T-helper 1 cell treated with Interleukin-12 subunit alpha and Interleukin-12 subunit beta and Interleukin-4 antibody, amounts not matched to agents 30 ng/mL and 1 ng/mL, for 36 hours (primary cell): ENCODE results near the gene EIF4G3. TPM values are rescaled to one million over a fixed set of nuclear protein-coding genes. Genes with fewer than 3 reads are reported as not detected.

ENCODE experiments used
- intact Hi-C: fragments of 100-400 bp; cut with micrococcal nuclease; formaldehyde crosslinking; loops from one replicate; pipeline ENCODE4 v1.15.1; 2024
- total RNA-seq: library from RNA; stranded (reverse); gene quantifications from 2 replicates; pipeline ENCODE4 v1.2.3, GENCODE V29; 2022

EIF4G3 gene
- total RNA-seq, 1 donor from 2014 or later = 55.2 TPM

GRCh38 chr1:20834780-20835179 is 341.9 kb downstream of the EIF4G3 start:
- intact Hi-C loops = no loop called here

DNA sequence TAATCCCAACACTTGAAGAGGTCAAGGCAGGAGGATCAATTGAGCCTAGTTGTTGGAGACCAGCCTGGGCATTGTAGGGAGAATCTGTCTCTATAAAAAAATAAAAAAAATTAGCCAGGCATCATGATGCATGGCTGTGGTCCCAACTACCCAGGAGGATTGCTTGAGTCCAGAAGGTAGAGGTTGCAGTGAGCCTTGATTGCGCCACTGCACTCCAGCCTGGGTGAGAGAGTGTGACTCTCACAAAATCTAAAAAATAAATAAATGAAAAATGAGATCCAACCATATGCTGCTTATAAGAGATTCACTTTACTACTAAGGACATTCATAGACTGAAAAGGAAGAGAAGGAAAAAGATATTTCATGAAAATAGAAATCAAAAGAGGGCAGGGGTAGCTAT is 342.5 kb downstream of the EIF4G3 start:
- intact Hi-C loops = no loop called here

- intact Hi-C loops = no loop called here
These were observed 346.3 kb downstream of the EIF4G3 start for GRCh38 chr1:20830378-20830777.

GRCh38 chr1:20829946-20830345 is 346.8 kb downstream of the EIF4G3 start:
- intact Hi-C loops = no loop called here

GRCh38 chr1:20829531-20829930 is 347.2 kb downstream of the EIF4G3 start:
- intact Hi-C loops = no loop called here

DNA sequence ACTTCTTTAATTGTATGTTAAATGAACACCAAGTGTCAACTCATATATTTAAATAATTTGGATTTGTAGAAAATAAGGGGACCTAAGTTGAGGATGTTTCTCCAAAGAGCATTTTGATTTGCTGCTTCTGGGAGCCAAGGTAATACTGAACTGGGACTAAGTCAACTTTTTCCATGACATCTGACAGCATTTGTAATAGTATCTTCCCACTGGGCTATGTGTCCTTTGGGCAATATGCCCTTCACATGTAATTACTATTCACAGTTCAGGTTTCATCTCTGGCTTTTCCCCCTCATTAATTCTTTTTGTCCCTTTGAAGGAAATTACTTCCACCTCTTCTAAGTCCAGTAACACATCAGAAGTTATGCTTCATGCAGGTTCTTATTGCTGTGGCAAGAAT is 352.9 kb downstream of the EIF4G3 start:
- intact Hi-C loops = no loop called here

DNA sequence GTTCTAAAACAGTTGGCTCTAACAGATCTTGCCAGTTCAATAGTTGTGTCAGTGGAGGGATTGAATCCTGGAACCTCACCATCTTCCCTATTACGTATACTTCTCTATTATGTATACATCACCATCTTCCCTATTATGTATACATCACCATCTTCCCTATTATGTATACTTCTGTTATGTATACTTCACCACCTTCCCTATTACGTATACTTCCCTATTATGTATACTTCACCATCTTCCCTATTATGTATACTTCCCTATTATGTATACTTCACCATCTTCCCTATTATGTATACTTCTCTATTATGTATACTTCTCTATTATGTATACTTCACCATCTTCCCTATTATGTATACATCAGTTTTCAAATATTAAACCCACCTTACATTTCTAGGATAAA is 355.2 kb downstream of the EIF4G3 start:
- intact Hi-C loops = no loop called here

DNA sequence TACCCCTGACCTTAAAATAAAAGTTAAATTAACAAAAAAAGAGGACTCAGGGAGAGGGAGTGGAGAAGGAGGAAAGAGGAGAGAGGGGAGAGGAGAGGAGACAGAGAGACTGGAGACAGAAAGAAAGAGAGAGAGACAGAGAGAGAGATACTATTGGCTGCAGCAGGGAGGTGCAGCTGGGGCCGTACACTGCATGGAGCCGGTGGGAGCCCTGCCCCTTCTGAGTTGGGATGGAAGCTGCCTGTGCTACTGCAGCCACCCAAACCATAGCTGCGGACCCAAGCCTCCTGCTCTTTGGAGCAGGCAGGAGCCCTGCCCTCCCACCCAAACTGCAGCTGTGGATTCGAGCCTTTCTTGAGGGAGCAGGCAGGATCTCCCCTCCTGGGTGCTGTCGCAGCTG is 356.9 kb downstream of the EIF4G3 start:
- intact Hi-C loops = no loop called here

DNA sequence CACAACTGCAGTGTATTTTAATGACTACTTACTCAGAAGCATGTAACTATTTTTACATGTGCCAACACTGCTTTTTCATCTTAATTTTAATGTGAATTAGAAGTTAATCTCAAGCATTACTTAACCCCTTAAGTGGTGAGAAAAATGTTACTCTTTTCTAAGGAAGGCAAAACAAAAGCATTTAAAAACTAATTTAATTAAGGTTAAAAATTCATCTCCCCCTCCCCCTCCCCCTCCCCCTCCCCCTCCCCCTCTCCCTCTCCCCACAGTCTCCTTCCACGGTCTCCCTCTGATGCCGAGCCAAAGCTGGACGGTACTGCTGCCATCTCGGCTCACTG is 362.2 kb downstream of the EIF4G3 start:
- intact Hi-C loops = no loop called here

DNA sequence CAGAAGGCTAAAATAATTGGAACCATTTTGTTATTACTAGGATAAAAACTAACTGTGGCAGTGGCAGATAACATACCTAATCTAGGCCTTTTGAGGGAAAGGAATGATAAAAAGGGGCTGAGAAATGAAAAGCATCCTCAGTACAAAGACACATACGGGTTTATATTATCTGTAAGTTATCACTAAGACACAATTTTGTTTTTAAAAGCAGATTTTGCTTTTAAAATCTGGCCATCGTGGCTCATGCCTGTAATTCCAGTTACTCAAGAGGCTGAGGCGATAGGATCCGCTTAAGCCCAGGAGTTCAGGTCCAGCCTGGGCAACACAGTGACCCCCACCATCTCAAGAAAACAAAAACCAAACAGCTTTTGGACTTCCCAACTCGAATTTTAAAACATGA is 364.8 kb downstream of the EIF4G3 start:
- intact Hi-C loops = no loop called here

- intact Hi-C loops = no loop called here
These were observed 383.5 kb downstream of the EIF4G3 start for GRCh38 chr1:20793236-20793635.

GRCh38 chr1:20792196-20792595 is 384.5 kb downstream of the EIF4G3 start:
- intact Hi-C loops = no loop called here

DNA sequence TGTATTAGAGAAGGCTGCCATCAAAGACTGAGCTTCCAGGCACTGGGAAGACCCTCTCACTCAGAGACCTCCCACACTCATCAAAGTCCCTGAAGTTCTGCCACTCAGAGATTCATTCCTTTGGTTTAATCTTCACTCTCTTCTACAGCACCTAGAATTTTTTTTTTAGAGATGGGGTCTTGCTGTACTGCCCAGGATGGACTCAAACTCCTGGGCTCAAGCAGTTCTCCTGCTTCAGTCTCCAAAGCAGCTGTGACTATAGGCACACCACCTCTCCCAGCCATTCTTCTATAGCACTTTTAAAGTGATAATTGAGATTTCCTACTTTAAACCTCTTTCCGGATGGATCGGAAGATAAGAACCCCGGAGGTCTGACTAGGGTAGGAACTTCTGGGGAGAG is 385.9 kb downstream of the EIF4G3 start:
- intact Hi-C loops = no loop called here

GRCh38 chr1:20789598-20789997 is 387.1 kb downstream of the EIF4G3 start:
- intact Hi-C loops = loop anchor here (5.0 kb wide), 1 partner anchor 503 kb away; the partner anchor contains the start of gene ECE1

- intact Hi-C loops = loop anchor here (1.0 to 5.0 kb wide), 7 partner anchors 55 to 1237 kb away; partner anchors contain the start of genes DDOST, ECE1, PINK1 and SH2D5
These were observed 388.6 kb downstream of the EIF4G3 start for GRCh38 chr1:20787840-20788795.

DNA sequence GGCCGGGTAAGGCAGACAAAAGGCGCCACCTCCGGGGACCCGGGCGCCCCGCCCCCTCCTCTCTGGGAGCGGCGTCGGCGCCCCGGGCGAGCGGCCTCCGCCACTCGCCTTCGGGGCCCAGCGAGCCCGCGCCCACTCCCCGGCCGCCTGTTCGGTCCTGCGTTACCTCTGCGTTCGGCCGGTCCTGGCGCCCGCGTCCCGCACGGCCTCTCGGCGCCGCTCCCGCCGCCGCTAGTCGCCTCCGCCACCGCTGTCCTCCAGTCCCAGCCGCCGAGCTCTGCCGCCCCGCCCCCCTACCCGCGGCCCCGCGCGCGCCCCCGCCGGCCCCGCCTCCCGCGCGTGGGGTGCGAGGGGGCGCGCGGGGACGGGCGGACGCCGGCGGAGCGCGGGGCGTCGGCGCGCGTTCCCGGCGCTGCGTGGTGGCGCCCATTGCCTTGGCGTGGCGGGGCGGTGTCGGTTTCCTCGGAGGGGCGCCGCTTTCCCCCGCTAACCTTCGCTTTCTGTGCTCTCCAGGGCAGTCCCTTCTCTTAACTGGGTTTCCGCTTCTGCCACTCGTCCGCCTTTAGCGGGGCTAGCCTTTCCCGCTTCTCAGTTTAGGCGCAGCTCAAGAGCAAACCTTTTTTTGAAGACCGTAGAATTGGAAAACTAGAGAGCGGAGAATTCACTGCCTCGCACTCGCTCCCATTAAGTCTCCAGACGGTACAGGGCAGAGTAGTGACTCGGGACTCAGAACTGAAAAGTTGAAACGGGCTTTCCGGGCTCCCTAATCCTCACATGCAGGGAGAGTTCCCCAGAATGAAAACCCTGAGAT is 389.5 kb downstream of the EIF4G3 start, which contains the start of gene HP1BP3:
TSS of gene HP1BP3 (minus strand) at position 279 of the 811 bp plus-strand sequence. CDS start 6,867 bp downstream, outside the sequence.
- intact Hi-C loops = loop anchor here (1.0 to 5.0 kb wide), 7 partner anchors 54 to 1238 kb away; partner anchors contain the start of genes DDOST, ECE1, PINK1 and SH2D5

DNA sequence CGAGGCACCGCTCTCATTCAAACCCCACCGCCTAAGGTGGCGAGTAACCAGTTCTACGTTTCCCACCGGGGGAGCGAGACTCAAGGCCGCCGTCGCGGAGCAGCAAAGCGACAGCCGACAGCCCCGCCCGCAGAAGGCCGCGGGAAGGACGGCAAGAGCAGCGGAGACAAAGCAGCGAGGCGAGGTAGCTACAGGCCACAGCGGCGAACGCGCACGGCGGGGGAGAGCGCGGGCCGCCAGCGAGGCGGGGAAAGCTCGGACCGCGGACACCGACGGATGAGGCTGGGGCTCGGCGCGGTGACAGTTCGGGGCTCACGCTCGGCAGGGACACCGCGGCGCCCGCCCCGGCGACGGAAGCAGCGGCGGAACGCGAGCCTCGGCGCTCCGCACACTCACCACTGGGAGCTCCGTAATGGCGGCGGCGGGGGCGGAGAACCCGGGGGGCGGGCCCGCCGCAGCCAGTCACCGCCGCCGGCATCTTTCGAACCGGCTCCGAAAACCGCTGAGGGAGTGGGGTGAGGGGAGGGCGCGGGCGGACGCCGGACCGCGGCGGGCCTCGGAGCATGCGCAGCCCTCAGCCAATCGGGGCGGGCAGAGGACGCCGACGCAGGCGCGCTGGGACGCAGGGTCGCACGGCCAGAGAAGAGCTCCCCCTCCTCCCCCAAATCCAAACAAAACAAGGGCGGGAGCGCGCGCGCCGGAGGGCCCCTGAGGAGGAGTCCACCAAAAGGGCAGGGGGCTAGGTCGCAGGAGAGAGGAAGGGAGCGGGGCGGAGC is 390.3 kb downstream of the EIF4G3 start:
- intact Hi-C loops = loop anchor here (1.0 to 5.0 kb wide), 7 partner anchors 54 to 1238 kb away; partner anchors contain the start of genes DDOST, ECE1, PINK1 and SH2D5

DNA sequence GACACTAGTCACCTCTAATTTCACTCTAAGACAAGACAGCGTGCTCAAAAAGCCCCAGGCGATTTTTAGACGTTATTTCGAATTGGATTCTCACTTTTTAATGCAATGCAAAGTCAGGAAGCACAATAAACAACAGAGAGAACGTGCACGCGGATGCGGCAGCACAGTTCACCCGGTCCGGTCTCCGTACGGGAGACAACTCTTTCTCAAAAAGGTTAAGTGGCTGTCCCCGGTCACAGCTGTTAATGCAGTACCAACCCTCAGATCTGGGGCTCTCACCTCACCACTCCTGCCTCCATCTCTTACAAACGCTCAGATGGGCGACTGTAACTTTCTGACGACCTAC is 390.8 kb downstream of the EIF4G3 start:
- intact Hi-C loops = loop anchor here (1.0 to 5.0 kb wide), 6 partner anchors 53 to 1239 kb away; partner anchors contain the start of genes ECE1, OTUD3, PINK1 and SH2D5

DNA sequence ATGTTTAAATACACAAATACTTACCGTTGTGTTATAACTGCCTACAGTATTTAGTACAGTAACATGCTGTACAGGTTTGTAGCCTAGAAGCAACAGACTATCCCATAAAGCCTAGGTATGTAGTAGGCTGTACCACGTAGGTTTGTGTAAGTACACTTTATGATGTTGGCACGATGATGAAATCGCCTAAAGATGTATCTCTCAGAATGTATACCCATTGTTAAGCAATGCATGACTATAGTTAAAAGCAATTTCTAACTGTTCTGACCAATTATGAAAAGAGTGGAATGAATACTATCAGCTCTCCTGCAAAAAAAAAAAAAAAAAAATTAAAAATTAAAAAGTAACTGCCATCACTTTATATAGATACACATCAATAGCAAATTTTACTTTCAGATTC is 401.0 kb downstream of the EIF4G3 start:
- intact Hi-C loops = no loop called here

DNA sequence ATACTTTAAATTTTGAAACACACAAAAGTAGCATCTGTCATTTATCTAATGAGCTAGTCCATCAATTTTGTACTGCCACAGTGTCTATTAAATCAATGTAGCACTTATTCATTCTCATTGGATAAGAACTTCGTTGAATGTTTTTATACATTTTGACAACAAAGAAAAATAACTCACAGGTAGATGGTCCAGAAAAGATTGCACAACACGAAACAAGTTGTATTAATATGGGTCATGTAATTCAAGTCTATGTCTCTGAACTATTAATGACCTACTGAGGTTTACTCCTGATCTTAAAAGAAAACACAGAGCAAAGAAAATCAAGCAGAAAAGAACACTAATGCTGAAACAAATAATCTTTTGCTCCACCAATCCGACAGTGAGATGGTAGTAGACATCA is 404.9 kb downstream of the EIF4G3 start:
- intact Hi-C loops = no loop called here
